WERI-Rb-1 (cell line): ENCODE measurements around the gene KAT6B.

Experiments used
- DNase-seq: peaks from one replicate; pipeline ENCODE4 v3.0.0-alpha.2; 2020
- H3K27ac ChIP-seq: fragments of 250-450 bp; sonication (Bioruptor Pico); 2 replicates; pipeline ENCODE4 v1.5.1; 2020; ENCODE audit warnings: mild to moderate bottlenecking, moderate library complexity
- H3K27me3 ChIP-seq: fragments of 250-450 bp; sonication (Bioruptor Pico); 2 replicates; pipeline ENCODE4 v1.5.1; 2021; ENCODE audit warnings: mild to moderate bottlenecking, low read depth, moderate library complexity; ENCODE audit not compliant: insufficient read depth, severe bottlenecking
- H3K36me3 ChIP-seq: fragments of 250-450 bp; sonication (Bioruptor Pico); 2 replicates; pipeline ENCODE4 v1.5.1; 2020; ENCODE audit warnings: mild to moderate bottlenecking, moderate library complexity
- H3K4me3 ChIP-seq: 2 replicates; pipeline ENCODE4 v1.5.1; 2011; ENCODE audit warnings: low read depth, mild to moderate bottlenecking, control low read depth, low read length
- H3K9me3 ChIP-seq: fragments of 250-450 bp; sonication (Bioruptor Pico); 2 replicates; pipeline ENCODE4 v1.5.1; 2021; ENCODE audit warnings: mild to moderate bottlenecking, moderate library complexity; ENCODE audit not compliant: severe bottlenecking
- TF ChIP-seq, protein P1 (sequence below): IDR thresholded peaks from 2 replicates; pipeline ENCODE4 v1.5.1; 2011; ENCODE audit warnings: low read depth, mild to moderate bottlenecking, control low read depth, inconsistent platforms, low read length

The KAT6B gene

DNA sequence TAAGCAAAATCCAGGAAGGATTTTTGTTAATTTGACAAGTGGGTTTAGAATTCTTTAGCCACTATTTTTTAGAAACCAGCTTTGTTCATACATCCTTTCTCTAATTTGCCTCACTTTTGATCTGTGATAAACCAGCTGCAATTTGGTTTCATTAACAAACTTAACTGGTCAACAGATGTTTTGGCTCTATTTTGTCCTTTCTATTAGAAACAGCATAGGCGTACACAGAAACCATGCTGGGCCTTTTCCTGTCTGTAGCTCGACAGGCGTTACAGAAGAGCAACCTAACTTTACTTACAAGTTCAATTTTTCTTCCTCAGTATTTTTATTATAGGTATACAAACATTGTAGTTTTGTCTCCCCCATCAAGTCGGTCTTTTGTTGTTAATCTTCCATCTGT is 28.2 kb downstream of the KAT6B start:
- H3K4me3 ChIP-seq: no peak overlapping the region
- H3K27ac ChIP-seq: 0 out of 2 replicates have a peak overlapping the region, but pooled peaks have one; percentile 13

DNA sequence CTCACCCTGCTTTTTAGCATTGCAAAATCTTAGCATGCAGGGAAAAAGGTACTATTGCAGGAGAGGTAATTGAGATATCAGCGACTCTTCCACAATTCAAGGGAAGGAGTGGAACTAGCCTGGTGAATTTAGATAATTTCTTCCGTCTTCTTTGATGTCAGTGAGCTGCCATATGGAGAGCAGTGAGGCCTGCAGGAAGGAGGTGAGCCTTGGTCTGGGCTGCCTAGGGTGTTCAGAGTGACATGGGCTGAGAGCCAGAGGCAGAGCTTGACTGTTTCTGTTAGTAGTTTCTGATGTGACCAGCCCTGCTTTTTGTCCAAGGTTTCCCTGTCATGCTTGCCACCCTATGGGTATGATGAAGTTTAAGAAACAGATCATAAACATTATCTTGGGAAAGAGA is 28.6 kb downstream of the KAT6B start:
- 0 out of 2 replicates have a peak overlapping the region, but pooled peaks have one; percentile 13 for H3K27ac ChIP-seq
- DNase-seq: peak; percentile 19
- no peaks in the 10 kb centered on the region for H3K27me3 ChIP-seq
- TF ChIP-seq, protein P1, sequence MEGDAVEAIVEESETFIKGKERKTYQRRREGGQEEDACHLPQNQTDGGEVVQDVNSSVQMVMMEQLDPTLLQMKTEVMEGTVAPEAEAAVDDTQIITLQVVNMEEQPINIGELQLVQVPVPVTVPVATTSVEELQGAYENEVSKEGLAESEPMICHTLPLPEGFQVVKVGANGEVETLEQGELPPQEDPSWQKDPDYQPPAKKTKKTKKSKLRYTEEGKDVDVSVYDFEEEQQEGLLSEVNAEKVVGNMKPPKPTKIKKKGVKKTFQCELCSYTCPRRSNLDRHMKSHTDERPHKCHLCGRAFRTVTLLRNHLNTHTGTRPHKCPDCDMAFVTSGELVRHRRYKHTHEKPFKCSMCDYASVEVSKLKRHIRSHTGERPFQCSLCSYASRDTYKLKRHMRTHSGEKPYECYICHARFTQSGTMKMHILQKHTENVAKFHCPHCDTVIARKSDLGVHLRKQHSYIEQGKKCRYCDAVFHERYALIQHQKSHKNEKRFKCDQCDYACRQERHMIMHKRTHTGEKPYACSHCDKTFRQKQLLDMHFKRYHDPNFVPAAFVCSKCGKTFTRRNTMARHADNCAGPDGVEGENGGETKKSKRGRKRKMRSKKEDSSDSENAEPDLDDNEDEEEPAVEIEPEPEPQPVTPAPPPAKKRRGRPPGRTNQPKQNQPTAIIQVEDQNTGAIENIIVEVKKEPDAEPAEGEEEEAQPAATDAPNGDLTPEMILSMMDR: no peak
- H3K9me3 ChIP-seq: no peaks in the 10 kb centered on the region
- no peaks in the 10 kb centered on the region for H3K36me3 ChIP-seq
- no peak overlapping the region for H3K4me3 ChIP-seq

More for the DNA sequence above, 28.2 kb downstream of the KAT6B start:
- Histone ChIP-seq H3K36me3 (no peaks in the 10 kb centered on the region), H3K27me3 (no peaks in the 10 kb centered on the region), H3K9me3 (no peaks in the 10 kb centered on the region)
- DNase-seq: no peak
- TF ChIP-seq, protein P1: no peak

DNA sequence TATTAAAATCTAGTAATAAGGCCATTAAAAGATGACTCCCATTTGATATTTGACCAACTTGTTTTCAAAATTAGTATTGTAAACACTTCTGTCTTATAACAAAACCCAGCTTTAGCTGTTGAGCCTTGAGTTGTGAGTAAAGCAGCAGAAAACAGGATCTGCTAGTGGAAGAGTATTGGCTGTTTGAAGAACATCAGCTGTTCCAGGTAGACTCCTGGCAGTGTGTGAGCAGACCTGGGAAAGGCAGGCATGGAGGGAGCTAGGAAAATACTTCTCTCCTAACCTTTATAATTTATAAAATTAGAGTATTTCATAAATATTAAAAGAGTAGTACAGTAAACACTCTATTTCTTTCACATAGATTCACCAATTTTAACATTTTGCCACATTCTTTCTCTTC is 29.0 kb downstream of the KAT6B start:
- no peaks in the 10 kb centered on the region for H3K36me3 ChIP-seq
- TF ChIP-seq, protein P1: no peak
- H3K9me3 ChIP-seq: no peaks in the 10 kb centered on the region
- no peaks in the 10 kb centered on the region for H3K27me3 ChIP-seq
- H3K27ac ChIP-seq: no peak overlapping the region
- no peak for DNase-seq
- no peak overlapping the region for H3K4me3 ChIP-seq

DNA sequence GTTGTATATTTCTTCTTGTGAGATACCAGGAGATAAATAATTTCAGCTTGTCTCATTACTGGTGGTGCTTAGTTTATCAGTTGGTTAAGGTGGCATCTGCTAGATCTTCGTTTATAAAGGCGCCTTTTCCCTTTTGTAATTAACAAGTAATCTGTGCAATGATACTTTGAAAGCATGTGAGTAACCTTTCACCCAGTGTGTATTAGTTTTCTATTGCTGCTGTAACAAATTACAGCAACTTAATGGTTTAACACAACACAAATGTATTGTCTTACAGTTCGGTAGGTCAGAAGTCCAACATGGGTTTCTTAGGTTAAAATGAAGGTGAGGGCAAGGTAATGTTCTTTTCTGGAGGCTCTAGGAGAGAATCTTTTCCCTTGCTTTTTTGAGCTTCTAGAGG is 30.5 kb downstream of the KAT6B start:
- Histone ChIP-seq H3K27ac (no peak overlapping the region), H3K36me3 (no peaks in the 10 kb centered on the region), H3K9me3 (no peaks in the 10 kb centered on the region), H3K27me3 (no peaks in the 10 kb centered on the region), H3K4me3 (no peak overlapping the region)
- TF ChIP-seq, protein P1: no peak
- DNase-seq: no peak

DNA sequence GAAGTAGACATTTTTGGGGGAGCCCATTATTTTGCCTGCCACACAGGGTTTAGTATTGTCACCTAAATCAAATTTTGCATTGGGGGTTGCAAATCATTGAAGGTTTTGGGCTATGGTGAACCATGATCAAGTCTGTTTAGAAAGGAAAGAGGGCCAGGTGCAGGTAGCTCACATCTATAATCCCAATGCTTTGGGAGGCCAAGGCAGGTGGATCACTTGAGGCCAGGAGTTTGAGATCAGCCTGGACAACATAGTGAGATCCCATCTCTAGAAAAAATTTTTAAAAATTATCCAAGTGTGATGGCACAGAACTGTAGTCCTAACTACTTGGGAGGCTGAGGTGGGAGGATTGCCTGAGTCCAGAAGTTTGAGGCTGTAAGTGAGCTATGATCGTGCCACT is 31.2 kb downstream of the KAT6B start:
- TF ChIP-seq, protein P1: no peak
- H3K27me3 ChIP-seq: no peaks in the 10 kb centered on the region
- DNase-seq: no peak
- no peak overlapping the region for H3K4me3 ChIP-seq
- no peaks in the 10 kb centered on the region for H3K36me3 ChIP-seq
- H3K9me3 ChIP-seq: no peaks in the 10 kb centered on the region
- H3K27ac ChIP-seq: no peak overlapping the region

DNA sequence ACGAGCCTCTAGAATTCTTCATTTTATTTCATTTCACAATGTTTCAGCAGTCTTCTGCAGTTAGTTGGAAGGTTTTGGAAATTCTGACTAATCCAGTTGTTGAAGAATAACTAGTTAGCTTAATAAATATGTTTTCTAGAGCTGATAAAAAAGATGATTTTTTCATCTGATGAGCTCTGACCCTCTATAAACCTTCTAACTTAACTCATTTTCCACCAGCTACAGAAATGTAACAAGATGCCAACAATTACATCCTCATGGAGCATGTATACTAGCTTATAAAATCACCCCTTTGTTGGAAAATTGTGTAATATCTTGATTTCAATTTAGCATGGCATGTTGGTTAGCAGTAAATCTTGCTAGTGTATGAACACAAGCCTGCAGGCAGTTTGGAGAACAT is 33.1 kb downstream of the KAT6B start:
- H3K4me3 ChIP-seq: no peak overlapping the region
- H3K36me3 ChIP-seq: no peaks in the 10 kb centered on the region
- no peak overlapping the region for H3K27ac ChIP-seq
- no peaks in the 10 kb centered on the region for H3K9me3 ChIP-seq
- no peak for DNase-seq
- TF ChIP-seq, protein P1: no peak
- no peaks in the 10 kb centered on the region for H3K27me3 ChIP-seq
